DND-41 (cell line): Measurements from ENCODE around the gene RASSF6.

Source experiments
- CTCF ChIP-seq: IDR thresholded peaks from 2 replicates; pipeline ENCODE4 v1.5.1; 2012; ENCODE audit warnings: borderline replicate concordance, low read length, moderate library complexity, mild to moderate bottlenecking; ENCODE audit not compliant: poor library complexity, severe bottlenecking; ENCODE audit errors: extremely low read depth
- EZH2 ChIP-seq: IDR thresholded peaks from 3 replicates; pipeline ENCODE4 v1.6.1; 2012; ENCODE audit warnings: borderline replicate concordance, low read depth, mild to moderate bottlenecking, moderate library complexity, low read length, inconsistent platforms; ENCODE audit not compliant: severe bottlenecking

DNA sequence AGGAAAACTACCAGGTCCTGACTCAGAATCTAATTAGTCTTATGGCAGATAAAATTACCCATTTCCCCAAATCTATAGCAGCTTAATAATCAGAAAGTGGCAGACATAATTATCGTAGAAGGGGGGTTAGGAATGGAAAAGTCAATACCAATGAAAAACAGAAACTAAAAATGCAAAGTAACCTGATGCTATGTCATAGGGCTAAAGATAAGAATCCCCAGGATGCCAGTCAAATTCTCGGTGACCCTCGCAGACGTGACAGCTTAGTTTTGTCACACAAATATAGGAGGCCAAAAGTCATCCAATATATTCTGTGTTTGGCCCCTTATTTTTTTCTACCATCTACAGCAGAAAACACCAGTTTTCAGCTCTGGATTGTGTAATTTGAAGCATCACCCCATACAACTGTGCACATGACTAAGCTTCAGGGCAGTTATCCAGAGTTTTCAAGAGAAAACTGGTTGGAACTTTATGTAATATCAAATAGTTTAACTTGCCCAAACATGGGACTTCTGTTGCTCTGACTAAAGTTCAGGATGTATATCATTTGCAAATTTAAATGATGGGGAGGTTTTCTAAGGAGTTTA lies 30.9 kb downstream of the RASSF6 start:
- TF ChIP-seq CTCF (no peak), EZH2 (no peak)
